GM12865 (cell line): ENCODE data around the gene DENND1B.

Experiments
- DNase-seq: peaks from one replicate; pipeline ENCODE4 v3.0.0; 2010; ENCODE audit warnings: low read depth
- H3K4me3 ChIP-seq: 2 replicates; pipeline ENCODE4 v1.5.1; 2011; ENCODE audit warnings: mild to moderate bottlenecking, low read depth, low read length, control low read depth
- TF ChIP-seq, protein P1 (sequence below): IDR thresholded peaks from 2 replicates; pipeline ENCODE4 v1.5.1; 2011; ENCODE audit warnings: low read length, control low read depth, low read depth, inconsistent platforms; ENCODE audit not compliant: insufficient read depth; ENCODE audit errors: missing control alignments

The DENND1B gene

DNA sequence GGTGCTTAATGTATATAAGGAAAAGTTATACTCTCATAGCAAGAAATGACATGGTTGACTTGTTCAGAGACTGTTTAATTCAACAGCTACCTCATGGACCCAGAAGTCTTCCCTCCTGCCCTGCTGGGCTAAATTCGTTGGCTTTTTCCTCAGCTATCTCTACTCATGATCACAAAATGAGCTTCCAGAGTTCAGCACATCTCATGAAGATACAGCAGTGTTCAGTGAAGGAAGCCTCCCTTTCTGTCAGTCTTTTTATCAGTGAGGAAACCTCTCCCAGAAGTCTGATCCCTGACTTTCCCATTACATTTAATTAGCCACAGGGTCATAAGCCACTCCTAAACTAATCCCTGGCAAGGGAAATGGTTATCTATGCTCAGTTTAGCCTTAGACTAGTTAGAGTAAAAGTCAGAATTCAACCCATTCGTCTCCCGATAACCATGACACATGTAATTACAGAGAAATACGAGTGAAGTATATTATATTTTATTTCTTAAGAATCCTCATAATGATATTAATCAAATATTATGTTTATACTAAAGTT, 97.5 kb downstream of the DENND1B start:
- no peak for DNase-seq
- TF ChIP-seq, protein P1, sequence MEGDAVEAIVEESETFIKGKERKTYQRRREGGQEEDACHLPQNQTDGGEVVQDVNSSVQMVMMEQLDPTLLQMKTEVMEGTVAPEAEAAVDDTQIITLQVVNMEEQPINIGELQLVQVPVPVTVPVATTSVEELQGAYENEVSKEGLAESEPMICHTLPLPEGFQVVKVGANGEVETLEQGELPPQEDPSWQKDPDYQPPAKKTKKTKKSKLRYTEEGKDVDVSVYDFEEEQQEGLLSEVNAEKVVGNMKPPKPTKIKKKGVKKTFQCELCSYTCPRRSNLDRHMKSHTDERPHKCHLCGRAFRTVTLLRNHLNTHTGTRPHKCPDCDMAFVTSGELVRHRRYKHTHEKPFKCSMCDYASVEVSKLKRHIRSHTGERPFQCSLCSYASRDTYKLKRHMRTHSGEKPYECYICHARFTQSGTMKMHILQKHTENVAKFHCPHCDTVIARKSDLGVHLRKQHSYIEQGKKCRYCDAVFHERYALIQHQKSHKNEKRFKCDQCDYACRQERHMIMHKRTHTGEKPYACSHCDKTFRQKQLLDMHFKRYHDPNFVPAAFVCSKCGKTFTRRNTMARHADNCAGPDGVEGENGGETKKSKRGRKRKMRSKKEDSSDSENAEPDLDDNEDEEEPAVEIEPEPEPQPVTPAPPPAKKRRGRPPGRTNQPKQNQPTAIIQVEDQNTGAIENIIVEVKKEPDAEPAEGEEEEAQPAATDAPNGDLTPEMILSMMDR: no peak
- H3K4me3 ChIP-seq: no peak overlapping the region

DNA sequence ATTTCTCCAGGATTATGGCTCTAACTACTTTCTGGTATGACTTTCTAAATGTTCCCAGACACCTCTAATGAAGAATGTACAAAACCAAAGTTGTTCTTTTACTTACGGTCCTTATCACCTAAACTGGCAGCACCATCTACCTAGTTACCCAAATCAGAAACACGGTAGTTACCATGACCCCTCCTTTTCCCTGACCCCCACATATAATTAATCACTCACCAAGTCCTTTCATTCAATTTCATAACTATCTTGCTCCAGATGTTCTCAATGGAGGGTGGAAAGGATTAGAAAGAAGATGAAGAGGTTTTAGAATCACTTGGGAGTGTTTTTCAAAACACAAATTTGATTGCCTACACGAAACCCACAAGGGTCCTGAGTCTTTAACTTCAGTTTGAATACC, 98.0 kb downstream of the DENND1B start:
- TF ChIP-seq, protein P1: no peak
- no peak for DNase-seq
- no peak overlapping the region for H3K4me3 ChIP-seq

DNA sequence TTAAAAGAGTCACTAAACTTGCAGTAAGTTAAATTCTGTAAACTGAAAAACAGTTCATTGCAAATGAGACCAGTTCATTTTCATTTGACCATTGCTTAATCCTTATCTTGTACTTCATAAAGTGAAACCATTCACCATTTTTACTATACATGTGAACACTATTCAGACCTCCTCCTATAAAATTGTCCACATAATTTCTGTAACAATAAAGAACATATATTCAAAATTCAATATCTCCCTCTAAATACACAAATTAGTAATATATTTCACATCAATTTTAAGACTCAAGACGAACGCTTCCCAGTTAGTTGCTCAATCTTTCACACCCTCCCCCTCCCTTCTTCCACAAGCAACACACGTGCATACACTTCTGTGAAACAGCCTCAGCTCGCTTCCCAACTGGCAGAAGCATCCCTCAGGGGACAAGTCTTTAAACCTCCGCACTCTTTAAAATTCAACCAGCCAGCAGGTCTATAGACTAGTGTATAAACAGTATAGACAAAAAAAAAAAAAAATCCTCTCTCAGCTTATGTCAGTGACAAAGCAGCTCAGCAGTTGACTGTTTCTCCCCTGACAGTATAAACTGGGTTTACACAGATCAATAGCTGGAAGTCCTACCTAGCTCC, 99.6 kb downstream of the DENND1B start:
- DNase-seq: no peak
- no peak overlapping the region for H3K4me3 ChIP-seq
- TF ChIP-seq, protein P1: no peak

DNA sequence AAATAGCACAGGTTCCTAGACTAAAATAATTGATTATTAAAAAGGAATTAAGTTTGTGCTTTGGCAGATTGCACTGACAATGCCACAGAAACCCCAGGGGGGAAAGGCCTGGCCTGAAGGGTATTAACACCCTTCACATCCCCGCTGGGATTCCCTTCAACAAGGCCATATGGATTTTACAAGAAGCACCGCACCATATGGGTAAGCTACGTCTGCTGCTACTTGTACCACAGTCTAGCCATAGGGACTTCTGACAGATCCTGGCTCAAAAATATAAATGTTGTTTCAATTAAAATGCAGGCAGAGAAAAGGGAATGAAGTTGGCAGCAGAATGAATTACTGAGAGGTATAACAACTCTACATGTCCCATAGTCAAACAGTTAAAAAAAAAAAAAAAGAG, 101.0 kb downstream of the DENND1B start:
- TF ChIP-seq, protein P1: no peak
- DNase-seq: no peak
- no peak overlapping the region for H3K4me3 ChIP-seq

DNA sequence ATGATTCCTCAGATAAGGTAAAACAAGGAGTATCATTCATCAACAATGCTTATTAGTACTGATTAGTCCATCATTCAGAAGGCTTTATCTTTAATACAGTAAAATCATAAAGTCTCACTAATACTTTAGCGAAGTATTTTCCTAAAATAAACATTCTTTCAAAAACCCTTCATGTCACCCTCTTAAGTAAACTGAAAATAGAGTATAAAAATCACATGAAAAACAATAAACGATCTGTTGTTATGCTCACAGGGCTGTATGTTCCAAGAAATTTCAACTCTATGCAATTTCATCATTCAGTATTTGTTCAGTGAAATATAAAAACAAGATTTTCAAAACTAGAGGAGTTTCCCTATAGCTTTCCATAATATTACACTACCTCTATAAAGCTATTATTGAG, 102.0 kb downstream of the DENND1B start:
- no peak overlapping the region for H3K4me3 ChIP-seq
- no peak for DNase-seq
- TF ChIP-seq, protein P1: no peak

DNA sequence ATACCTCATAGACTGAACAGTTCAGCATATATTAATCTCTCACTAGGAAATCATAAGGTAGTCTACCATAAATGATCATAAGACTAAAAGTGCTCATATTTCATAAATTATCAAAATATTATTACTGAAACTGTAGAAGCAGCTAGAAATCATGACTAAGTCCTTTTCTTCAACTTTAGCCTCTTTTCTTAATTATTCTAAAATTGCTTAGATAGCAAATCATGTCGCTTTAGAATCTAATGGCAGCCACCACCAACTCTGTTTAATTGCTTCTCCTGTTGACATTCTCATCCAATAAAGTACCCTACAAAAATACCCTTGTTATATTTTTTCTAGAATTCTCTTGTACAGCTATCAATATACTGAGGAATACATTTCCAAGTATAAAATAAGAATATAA, 102.9 kb downstream of the DENND1B start:
- no peak overlapping the region for H3K4me3 ChIP-seq
- DNase-seq: no peak
- TF ChIP-seq, protein P1: no peak

DNA sequence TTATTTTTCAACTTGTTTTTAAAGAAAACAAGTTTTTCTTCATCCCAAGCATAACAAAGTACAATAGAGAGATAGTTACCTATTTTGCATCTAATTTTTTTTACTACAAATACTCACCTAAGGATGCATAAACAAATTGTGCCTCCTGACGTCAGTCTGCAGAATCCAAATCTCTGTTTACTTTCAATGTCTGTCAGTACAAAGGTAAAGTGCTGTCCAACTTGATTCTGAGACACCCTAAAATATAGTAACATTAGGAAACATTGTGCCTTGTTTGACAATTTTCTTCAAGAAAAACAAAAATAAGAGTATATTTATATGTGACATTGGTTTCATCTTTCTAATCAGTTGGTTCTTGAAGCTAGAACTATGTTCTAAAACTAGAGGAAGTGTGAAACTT, 103.4 kb downstream of the DENND1B start:
- TF ChIP-seq, protein P1: no peak
- no peak overlapping the region for H3K4me3 ChIP-seq
- no peak for DNase-seq
